ENCODE measurements around the gene ADRA2B. TPM values are rescaled to one million over a fixed set of nuclear protein-coding genes. Genes with fewer than 3 reads are reported as not detected.

The ADRA2B gene
- total RNA-seq, 1 donor from 2014 or later: not detected

- FAIRE-seq (no peak), DNase-seq (ENCODE audit: low read depth) (peak; percentile 8)
- TF ChIP-seq, protein P1, sequence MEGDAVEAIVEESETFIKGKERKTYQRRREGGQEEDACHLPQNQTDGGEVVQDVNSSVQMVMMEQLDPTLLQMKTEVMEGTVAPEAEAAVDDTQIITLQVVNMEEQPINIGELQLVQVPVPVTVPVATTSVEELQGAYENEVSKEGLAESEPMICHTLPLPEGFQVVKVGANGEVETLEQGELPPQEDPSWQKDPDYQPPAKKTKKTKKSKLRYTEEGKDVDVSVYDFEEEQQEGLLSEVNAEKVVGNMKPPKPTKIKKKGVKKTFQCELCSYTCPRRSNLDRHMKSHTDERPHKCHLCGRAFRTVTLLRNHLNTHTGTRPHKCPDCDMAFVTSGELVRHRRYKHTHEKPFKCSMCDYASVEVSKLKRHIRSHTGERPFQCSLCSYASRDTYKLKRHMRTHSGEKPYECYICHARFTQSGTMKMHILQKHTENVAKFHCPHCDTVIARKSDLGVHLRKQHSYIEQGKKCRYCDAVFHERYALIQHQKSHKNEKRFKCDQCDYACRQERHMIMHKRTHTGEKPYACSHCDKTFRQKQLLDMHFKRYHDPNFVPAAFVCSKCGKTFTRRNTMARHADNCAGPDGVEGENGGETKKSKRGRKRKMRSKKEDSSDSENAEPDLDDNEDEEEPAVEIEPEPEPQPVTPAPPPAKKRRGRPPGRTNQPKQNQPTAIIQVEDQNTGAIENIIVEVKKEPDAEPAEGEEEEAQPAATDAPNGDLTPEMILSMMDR (IDR thresholded peaks at IDR 0.05; ENCODE audit: insufficient read depth, low read length, severe bottlenecking): peak; percentile 24
- Histone ChIP-seq H3K27me3 (ENCODE audit: control insufficient read depth, insufficient read depth, low read length) (peaks cover 17% of the 10 kb centered on the region), H3K36me3 (ENCODE audit: control insufficient read depth, insufficient read depth, low read length) (no peaks in the 10 kb centered on the region), H3K4me3 (ENCODE audit: low read depth, low read length) (no peak overlapping the region)
Observed at GRCh38 chr2:96117701-96118588, 1.6 kb upstream of the ADRA2B start.

- TF ChIP-seq, protein P1 (IDR thresholded peaks at IDR 0.05; ENCODE audit: insufficient read depth, low read length, severe bottlenecking): peak; percentile 66
- H3K4me3 ChIP-seq (ENCODE audit: low read depth, low read length): peak overlapping the region; percentile 43
- FAIRE-seq (no peak), DNase-seq (ENCODE audit: low read depth) (no peak)
- H3K36me3 ChIP-seq (ENCODE audit: control insufficient read depth, insufficient read depth, low read length): no peaks in the 10 kb centered on the region
- peaks cover 17% of the 10 kb centered on the region for H3K27me3 ChIP-seq (ENCODE audit: control insufficient read depth, insufficient read depth, low read length)
Observed at GRCh38 chr2:96116879-96117533, 635 bp upstream of the ADRA2B start.

DNA sequence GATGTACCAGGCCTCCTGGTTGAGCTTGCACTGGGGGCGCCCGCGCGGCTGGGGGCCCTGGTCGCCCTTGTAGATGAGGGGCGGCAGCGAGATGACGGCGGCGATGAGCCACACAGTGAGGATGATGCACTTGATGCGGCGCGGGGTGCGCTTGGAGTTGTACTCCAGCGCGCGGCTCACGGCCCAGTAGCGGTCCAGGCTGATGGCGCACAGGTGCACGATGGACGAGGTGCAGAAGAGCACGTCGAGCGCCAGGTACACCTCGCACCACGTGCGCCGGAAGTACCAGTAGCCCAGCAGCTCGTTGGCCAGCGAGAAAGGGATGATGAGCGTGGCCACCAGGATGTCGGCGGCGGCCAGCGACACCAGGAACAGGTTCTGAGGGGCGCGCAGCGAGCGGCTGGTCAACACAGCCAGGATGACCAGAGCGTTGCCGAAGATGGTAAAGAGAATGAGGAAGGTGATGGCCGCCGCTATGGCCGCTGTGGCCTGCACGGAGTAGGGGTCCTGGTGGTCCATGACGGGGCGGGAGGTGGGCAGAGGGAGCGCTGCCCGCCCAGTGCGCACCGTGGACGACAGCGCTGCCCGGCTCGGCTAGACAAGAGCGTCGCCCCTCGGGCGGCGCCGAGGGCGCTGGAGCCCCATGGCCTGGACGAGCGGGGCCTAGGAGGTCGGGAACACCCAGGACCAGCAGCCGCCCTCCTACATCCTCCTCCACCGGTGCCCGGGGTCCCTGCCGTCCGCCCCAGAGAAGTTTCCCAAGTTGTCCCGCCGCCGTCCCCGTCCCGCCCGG lies 544 bp downstream of the ADRA2B start:
- Histone ChIP-seq H3K36me3 (ENCODE audit: control insufficient read depth, insufficient read depth, low read length) (no peaks in the 10 kb centered on the region), H3K27me3 (ENCODE audit: control insufficient read depth, insufficient read depth, low read length) (peaks cover 15% of the 10 kb centered on the region), H3K4me3 (ENCODE audit: low read depth, low read length) (peak overlapping the region; percentile 43)
- DNase-seq (ENCODE audit: low read depth) (no peak), FAIRE-seq (no peak)
- TF ChIP-seq, protein P1 (IDR thresholded peaks at IDR 0.05; ENCODE audit: insufficient read depth, low read length, severe bottlenecking): no peak

GRCh38 chr2:96114903-96115581 lies 1.3 kb downstream of the ADRA2B start:
- TF ChIP-seq, protein P1 (IDR thresholded peaks at IDR 0.05; ENCODE audit: insufficient read depth, low read length, severe bottlenecking): no peak
- H3K4me3 ChIP-seq (ENCODE audit: low read depth, low read length): no peak overlapping the region
- DNase-seq (ENCODE audit: low read depth) (no peak), FAIRE-seq (no peak)
- H3K36me3 ChIP-seq (ENCODE audit: control insufficient read depth, insufficient read depth, low read length): no peaks in the 10 kb centered on the region
- H3K27me3 ChIP-seq (ENCODE audit: control insufficient read depth, insufficient read depth, low read length): peaks cover 12% of the 10 kb centered on the region

DNA sequence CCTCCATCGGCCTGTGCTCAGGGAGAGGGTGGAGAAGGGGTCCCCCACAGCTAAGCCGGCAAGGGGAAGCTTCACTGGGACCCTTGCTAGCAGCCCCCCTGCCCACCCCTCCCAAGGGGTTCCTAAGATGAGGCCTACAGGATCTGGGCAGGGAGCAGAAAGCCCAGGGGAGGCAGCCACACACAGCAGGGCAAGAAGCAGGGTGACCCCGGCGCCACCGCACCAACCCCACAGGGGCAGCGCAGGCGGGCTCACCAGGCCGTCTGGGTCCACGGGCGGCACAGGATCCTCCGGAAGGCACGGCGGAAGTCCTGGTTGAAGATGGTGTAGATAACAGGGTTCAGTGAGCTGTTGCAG lies 1.8 kb downstream of the ADRA2B start:
- TF ChIP-seq, protein P1 (IDR thresholded peaks at IDR 0.05; ENCODE audit: insufficient read depth, low read length, severe bottlenecking): no peak
- H3K4me3 ChIP-seq (ENCODE audit: low read depth, low read length): no peak overlapping the region
- DNase-seq (ENCODE audit: low read depth) (no peak), FAIRE-seq (no peak)
- H3K36me3 ChIP-seq (ENCODE audit: control insufficient read depth, insufficient read depth, low read length): no peaks in the 10 kb centered on the region
- H3K27me3 ChIP-seq (ENCODE audit: control insufficient read depth, insufficient read depth, low read length): peaks cover 14% of the 10 kb centered on the region

Measured in bronchial epithelial cell (primary cell).